ENCODE measurements around the gene SLC17A3.

The SLC17A3 gene

DNA sequence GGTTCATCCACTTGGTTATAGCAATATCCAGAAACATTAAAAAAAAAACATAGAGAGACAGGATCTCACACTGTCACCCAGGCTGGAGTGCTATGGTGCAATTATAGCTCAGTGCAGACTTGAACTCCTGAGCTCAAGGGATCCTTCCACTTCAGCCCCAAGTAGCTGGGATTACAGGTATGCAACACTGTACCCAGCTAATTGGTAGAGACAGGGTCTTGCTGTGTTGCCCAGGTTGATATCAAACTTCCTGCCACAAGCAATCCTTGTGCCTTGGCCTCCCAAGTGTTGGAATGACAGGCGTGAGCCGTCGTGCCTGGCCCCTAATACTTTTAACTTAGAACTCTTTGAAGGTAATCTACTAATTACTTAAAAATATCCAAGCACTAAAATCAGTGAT lies 41.4 kb downstream of the SLC17A3 start:
- no peak for DNase-seq

DNA sequence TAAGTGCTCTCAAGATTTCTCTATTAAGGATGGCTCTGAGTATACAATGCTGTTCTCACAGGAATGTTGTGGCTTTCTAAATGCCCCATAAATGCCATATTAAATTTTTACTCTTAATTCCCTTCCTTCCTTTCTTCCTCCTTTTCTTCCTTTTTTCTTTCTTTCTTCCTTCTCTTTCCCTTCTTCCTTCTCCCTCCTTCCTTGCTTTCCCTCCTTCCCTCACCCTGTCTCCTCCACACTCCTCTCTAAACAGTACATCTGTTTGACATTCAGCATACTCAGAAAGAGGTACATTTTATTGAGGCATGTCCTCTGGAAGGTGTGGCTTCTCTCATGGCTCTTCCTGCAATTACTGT lies 41.8 kb downstream of the SLC17A3 start:
- DNase-seq: no peak

DNA sequence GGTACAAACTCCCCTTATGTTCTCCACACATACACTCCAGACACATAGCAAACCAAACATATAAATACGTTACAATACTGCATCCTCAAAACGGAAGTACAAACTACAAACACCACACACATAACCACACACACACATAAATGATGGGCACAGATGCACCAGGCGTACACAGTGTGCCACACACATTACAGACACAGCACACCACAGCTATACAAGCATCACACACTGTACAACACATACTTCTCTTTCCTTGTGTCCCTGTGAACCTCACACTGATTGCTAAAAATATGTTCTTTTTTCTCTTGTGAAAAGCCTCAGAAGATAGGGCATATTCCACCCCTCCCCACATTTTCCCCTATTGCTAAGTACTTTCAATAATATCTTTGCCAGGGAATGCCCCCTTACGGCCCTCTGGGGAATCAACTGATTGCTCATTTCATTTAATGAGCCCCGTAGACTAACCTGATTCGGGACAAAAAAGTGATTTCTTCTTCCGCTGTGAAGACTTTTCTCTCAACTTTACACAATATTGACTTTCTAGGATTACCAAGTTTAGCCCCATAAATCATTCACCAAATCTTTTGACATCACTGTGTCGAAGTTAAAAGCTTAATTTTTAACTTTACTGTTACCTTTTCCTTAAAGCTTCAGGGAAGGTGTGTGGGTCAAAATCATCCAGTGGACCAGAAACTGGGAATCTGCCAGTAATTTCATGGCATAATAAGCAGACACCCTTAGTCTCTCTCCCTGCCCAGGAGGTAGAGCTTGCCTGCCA lies 42.3 kb downstream of the SLC17A3 start, which contains the start of gene SLC17A1:
Gene SLC17A1, minus strand, starts transcription at position 521 of the 775 bp plus-strand sequence. CDS start 1,495 bp downstream, outside the sequence.
- no peak for DNase-seq

DNA sequence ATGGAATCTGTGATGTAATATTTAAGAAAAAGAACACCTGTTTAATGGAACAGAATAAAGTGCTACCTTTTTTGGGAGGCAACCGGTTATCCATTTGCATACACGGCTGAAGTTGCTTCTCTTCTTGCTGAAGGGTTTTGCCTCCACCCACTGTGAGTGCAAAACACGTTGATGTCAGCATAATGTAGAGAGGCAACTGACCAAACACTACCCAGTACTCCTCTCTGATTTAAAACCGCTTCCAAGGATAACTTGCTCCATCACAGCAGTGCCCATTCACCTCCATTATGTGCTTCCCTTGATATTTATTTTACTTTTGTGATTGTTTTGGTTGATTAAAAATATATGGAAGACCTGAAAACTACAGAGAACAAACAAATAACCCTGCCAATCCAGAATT lies 43.6 kb downstream of the SLC17A3 start:
- no peak for DNase-seq

DNA sequence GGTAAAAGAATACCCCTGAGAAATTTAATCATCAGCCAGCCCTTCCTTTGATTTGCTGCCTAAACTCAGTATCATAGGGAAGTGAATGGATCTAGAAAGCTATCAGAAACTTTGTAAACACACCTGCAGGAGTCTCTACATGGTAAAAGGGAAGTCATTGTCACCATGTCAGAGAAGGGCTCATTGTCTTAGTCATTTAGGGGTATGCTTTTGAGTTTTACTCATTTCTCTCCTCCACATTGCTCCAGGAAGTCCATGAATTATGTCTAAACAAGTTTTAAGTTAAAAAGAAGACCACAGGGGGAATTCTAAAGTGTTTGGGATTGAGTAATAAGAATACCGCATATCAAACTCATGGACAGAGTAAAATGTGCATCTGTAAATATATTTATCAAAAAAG lies 44.7 kb downstream of the SLC17A3 start:
- no peak for DNase-seq

DNA sequence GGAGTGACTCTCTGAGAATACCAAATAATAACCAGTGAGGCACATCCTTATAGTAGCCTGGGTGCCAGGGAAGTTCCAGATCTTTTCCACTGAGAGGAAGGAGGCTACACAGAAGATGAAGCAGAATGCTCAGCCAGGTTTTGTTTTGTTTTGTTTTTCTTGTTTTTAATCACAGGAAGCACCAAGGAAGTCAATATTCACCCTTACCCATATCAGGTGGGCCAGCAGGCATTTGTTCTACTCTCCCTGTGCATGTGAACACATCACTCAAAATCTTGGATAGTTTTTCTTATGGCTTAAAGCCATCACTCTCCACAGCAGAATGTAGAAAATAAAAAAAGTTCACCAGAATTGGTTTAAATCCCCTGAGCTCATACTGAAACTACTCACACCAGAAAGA lies 52.7 kb downstream of the SLC17A3 start:
- DNase-seq: no peak

DNA sequence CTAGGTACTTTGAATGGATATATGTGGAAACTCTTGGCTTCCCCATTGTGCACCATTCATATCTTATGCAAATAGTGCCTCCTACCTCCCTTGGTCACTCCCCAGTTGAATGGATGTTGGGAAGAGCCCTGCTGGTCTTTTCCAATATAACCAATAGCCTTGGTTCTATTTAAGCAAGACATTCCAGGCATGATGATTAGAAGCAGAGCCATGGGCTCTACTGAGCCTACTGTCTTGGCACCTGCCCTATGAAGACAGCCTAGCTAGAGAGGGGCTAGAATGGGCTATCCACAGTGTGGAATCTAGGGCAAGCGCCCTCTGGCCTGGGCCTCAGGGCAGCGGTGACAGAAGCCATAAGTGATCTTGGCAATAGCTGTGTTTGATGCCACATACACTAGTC lies 57.8 kb downstream of the SLC17A3 start:
- no peak for DNase-seq

DNA sequence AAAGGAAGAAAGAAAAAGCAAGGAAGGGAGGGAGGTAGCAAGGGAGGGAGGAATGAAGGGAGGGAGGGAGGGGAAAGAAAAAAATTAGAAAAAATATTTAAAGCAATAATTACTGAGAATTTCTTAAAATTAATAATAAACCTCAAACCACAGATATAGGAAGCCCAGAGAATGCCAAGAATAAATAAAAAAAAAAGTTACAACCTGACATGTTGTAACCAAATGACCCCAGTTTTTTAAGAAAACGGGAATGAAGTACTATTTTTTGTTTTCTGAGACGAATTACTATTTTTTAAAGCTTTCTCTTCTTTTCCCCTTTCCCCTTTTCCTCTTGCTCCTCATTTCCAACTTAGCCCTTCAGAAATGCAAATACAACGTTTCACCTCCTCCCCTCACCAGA lies 58.8 kb downstream of the SLC17A3 start:
- no peak for DNase-seq

DNA sequence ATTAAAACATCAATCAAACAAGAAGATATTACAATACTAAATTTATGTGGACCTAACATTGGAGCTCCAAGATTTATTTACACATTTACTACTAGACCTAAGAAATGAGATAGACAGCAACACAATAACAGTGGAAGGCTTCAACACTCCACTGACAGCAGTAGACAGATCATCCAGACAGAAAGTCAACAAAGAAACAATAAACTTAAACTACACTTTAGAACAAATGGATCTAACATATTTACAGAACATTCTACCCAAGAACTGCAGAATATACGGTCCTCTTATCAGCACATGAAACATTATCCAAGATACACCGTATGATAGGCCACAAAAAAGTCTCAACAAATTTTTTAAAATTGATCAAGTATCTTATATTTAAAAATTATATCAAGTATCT lies 69.2 kb downstream of the SLC17A3 start:
- no peak for DNase-seq

DNA sequence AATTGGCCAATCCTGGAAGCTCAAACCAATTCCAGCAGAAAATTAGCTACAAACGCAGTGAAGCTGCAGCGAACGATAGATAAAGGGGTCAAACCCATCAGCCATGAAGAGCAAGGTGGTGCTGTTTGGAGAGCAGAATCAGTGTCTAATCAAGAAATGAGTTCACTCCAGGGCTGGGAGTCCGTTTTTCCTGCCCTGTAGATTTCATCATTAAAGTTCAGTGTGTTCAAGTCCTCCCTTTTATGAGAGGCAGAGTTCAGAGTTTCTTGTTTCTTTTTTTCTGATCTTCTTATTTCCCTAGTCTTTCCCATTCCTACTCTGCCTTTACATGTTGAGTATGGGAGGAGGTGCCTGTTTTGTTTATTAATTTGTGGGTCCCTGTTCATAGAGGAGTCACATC lies 72.6 kb downstream of the SLC17A3 start:
- DNase-seq: no peak
